Esophagus muscularis mucosa (tissue), 4 donors: ENCODE data around the gene DSG3.

Experiments used
- EP300 ChIP-seq: sonication (generic); formaldehyde crosslinking; IDR thresholded peaks from one replicate; pipeline ENCODE4 v1.6.1; 2017; ENCODE audit warnings: antibody characterized with exemption
- POLR2A ChIP-seq: fragments of 450-650 bp; IDR thresholded peaks from one replicate; pipeline ENCODE4 v1.6.1; 2017; ENCODE audit warnings: antibody characterized with exemption, moderate library complexity, mild to moderate bottlenecking, low read depth
- POLR2AphosphoS5 ChIP-seq, 2 donors: sonication (generic); formaldehyde crosslinking; IDR thresholded peaks; one replicate each; pipeline ENCODE4 v1.6.1; 2017; ENCODE audit warnings: antibody characterized with exemption in 2 of 2
- TF ChIP-seq, protein P1 (sequence below), 3 experiments: fragments of 200-600 bp in 2 of 3; fragments of 450-650 bp in 1 of 3; sonication (generic) in 2 of 3; IDR thresholded peaks; one replicate each; pipeline ENCODE4 v1.5.1; 2017 to 2019; ENCODE audit warnings: antibody characterized with exemption in 3 of 3, mild to moderate bottlenecking in 2 of 3, moderate library complexity in 1 of 3

DNA sequence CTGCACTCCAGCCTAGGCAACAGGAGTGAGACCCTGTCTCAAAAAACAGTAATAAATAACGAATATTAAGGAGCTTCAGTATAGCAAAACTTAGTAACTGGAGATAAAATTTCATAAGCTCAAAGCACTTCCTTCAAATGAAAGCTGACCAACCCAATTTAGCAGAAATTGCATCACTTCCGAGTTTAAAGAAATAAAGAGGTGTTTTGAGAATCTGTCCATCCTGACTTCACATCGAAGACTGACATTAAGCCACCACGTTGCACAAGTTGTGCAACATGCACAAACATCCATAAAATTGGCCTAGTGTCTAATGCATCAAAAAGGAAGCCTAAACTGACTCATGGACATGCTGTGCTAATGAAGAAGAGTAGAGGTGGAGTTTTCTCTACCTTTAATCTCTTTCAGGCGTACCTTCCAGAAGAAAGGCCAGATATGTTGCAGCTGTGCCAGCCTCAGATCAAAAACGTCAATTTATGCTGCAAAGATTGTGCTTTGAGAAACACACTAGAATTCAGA lies 7.7 kb upstream of the DSG3 start:
- TF ChIP-seq, protein P1, sequence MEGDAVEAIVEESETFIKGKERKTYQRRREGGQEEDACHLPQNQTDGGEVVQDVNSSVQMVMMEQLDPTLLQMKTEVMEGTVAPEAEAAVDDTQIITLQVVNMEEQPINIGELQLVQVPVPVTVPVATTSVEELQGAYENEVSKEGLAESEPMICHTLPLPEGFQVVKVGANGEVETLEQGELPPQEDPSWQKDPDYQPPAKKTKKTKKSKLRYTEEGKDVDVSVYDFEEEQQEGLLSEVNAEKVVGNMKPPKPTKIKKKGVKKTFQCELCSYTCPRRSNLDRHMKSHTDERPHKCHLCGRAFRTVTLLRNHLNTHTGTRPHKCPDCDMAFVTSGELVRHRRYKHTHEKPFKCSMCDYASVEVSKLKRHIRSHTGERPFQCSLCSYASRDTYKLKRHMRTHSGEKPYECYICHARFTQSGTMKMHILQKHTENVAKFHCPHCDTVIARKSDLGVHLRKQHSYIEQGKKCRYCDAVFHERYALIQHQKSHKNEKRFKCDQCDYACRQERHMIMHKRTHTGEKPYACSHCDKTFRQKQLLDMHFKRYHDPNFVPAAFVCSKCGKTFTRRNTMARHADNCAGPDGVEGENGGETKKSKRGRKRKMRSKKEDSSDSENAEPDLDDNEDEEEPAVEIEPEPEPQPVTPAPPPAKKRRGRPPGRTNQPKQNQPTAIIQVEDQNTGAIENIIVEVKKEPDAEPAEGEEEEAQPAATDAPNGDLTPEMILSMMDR (IDR thresholded peaks at IDR 0.05) = no peak
- TF ChIP-seq POLR2AphosphoS5 (IDR thresholded peaks at IDR 0.05) = no peak
- no peak for TF ChIP-seq POLR2A
- no peak for TF ChIP-seq EP300
